HepG2 (cell line): ENCODE measurements around the gene MRPL51. TPM values are rescaled to one million over a fixed set of nuclear protein-coding genes. Genes with fewer than 3 reads are reported as not detected.
A peak's percentile ranks its signal among the peaks of the same experiment; 100 is the strongest.

Source experiments
- ARID4A ChIP-seq: sonication (generic); formaldehyde crosslinking; IDR thresholded peaks from 2 replicates; pipeline ENCODE4 v1.5.0; 2020; ENCODE audit warnings: mild to moderate bottlenecking, missing genetic modification reagents, borderline replicate concordance
- CENPBD1 ChIP-seq: sonication (generic); formaldehyde crosslinking; IDR thresholded peaks from 2 replicates; pipeline ENCODE4 v1.8.0; 2022; ENCODE audit warnings: missing genetic modification reagents, low read depth, mild to moderate bottlenecking, borderline replicate concordance
- CSRNP1 ChIP-seq: sonication (generic); formaldehyde crosslinking; IDR thresholded peaks from 2 replicates; pipeline ENCODE4 v1.8.1; 2023; ENCODE audit warnings: mild to moderate bottlenecking, missing genetic modification reagents
- FIP1L1 ChIP-seq: fragments of 200-400 bp; formaldehyde crosslinking; IDR thresholded peaks from 2 replicates; pipeline ENCODE4 v1.6.1; 2018; ENCODE audit warnings: low read depth, mild to moderate bottlenecking, low read length, moderate library complexity, borderline replicate concordance; ENCODE audit not compliant: insufficient read depth
- HNF1A ChIP-seq, 2 experiments: sonication (generic) in 1 of 2; formaldehyde crosslinking in 1 of 2; IDR thresholded peaks; 2 replicates each; pipeline versions ENCODE4 v1.4.0 to v1.6.1; 2016 to 2020; ENCODE audit warnings: borderline replicate concordance in 1 of 2, low read depth in 1 of 2, mild to moderate bottlenecking in 1 of 2, missing genetic modification reagents in 1 of 2
- NFIC ChIP-seq: IDR thresholded peaks from 2 replicates; pipeline ENCODE4 v1.6.1; 2012; ENCODE audit warnings: mild to moderate bottlenecking, low read length, inconsistent platforms
- PRDM15 ChIP-seq: sonication (generic); formaldehyde crosslinking; IDR thresholded peaks from 2 replicates; pipeline ENCODE4 v1.4.0; 2020; ENCODE audit warnings: missing genetic modification reagents
- RBFOX2 ChIP-seq: fragments of 200-400 bp; formaldehyde crosslinking; IDR thresholded peaks from 2 replicates; pipeline ENCODE4 v1.6.1; 2017; ENCODE audit warnings: low read depth, mild to moderate bottlenecking, low read length
- ZNF12 ChIP-seq: sonication (generic); formaldehyde crosslinking; IDR thresholded peaks from 2 replicates; pipeline ENCODE4 v1.5.0; 2020; ENCODE audit warnings: missing genetic modification reagents
- ZNF235 ChIP-seq: sonication (generic); formaldehyde crosslinking; IDR thresholded peaks from 2 replicates; pipeline ENCODE4 v1.8.1; 2023; ENCODE audit warnings: mild to moderate bottlenecking, missing genetic modification reagents, borderline replicate concordance
- ZNF264 ChIP-seq: sonication (generic); formaldehyde crosslinking; IDR thresholded peaks from 2 replicates; pipeline ENCODE4 v1.4.0; 2020; ENCODE audit warnings: missing genetic modification reagents
- ZNF652 ChIP-seq: IDR thresholded peaks from 2 replicates; pipeline ENCODE4 v1.6.1; 2016; ENCODE audit warnings: low read depth, borderline replicate concordance
- polyA plus RNA-seq, 8 experiments: library from polyadenylated mRNA; depleted of rRNA in 3 of 8; stranded (reverse) in 7 of 8; unstranded in 1 of 8; fragments of >200 nt; fragmentation: Illumina TruSeq in 4 of 8; extraction: Trizol in 4 of 8; gene quantifications; 2 replicates each; pipeline versions ENCODE4 v1.2.1 to v1.2.3, GENCODE V29; 2011 to 2016; ENCODE audit warnings: low read depth in 4 of 8, missing spikeins in 1 of 8, mixed read lengths in 1 of 8; ENCODE audit not compliant: insufficient read depth in 1 of 8
- total RNA-seq, 5 experiments: library from RNA; depleted of rRNA; stranded (reverse); fragments of >200 nt; fragmentation: Illumina TruSeq; extraction: Trizol; gene quantifications; 2 replicates each; pipeline ENCODE4 v1.2.3, GENCODE V29; 2016; ENCODE audit warnings: low read depth in 1 of 5

MRPL51 gene
- total and polyA plus RNA-seq, 2 of the 13 experiments (the other 11 are each of a cell fraction or from before 2014, with no cell fraction given) = 64.8 to 278 TPM

- TF ChIP-seq HNF1A (IDR thresholded peaks at IDR 0.05; ENCODE audit: low read depth) (no peak), HNF1A (CRISPR knock-in tag; IDR thresholded peaks at IDR 0.05; ENCODE audit: borderline replicate concordance) (peak; percentile 51; the same call in 1 of the 2 replicates), CENPBD1 (CRISPR knock-in tag) (no peak), ZNF652 (CRISPR knock-in tag) (no peak), FIP1L1 (no peak), ARID4A (CRISPR knock-in tag) (peak; percentile 93), ZNF264 (peak; percentile 64), CSRNP1 (CRISPR knock-in tag) (peak; percentile 90; the same call in 1 of the 2 replicates), NFIC (no peak), ZNF235 (CRISPR knock-in tag) (peak; percentile 71; the same call in 1 of the 2 replicates), ZNF12 (peak; percentile 44; the same call in 1 of the 2 replicates), PRDM15 (CRISPR knock-in tag) (no peak), RBFOX2 (peak; percentile 99)
Measured at GRCh38 chr12:6470375-6471163, 22.5 kb downstream of the MRPL51 start, which contains the start of gene VAMP1 (continued).
